Endodermal cell (in vitro differentiated cells): Measurements from ENCODE around the gene HMOX2. TPM values are rescaled to one million over a fixed set of nuclear protein-coding genes. Genes with fewer than 3 reads are reported as not detected.

ENCODE experiments used
- DNase-seq: peaks from one replicate; pipeline ENCODE4 v3.0.0-alpha.2; 2017
- H3K27ac ChIP-seq: 2 replicates; pipeline ENCODE4 v1.5.1; 2013; ENCODE audit warnings: mild to moderate bottlenecking, low read depth, low read length, moderate library complexity
- H3K27me3 ChIP-seq: 2 replicates; pipeline ENCODE4 v1.6.1; 2013; ENCODE audit warnings: mild to moderate bottlenecking, low read length, moderate library complexity; ENCODE audit not compliant: insufficient read depth, control insufficient read depth, poor library complexity, severe bottlenecking
- H3K36me3 ChIP-seq: 2 replicates; pipeline ENCODE4 v1.7.0; 2013; ENCODE audit warnings: mild to moderate bottlenecking, low read length, moderate library complexity; ENCODE audit not compliant: control insufficient read depth, insufficient read depth
- H3K4me1 ChIP-seq: one replicate; pipeline ENCODE4 v1.7.0; 2013; ENCODE audit warnings: low read length; ENCODE audit not compliant: control insufficient read depth, insufficient read depth
- H3K4me3 ChIP-seq: 2 replicates; pipeline ENCODE4 v1.5.1; 2013; ENCODE audit warnings: mild to moderate bottlenecking, low read length, moderate library complexity
- H3K9ac ChIP-seq: 2 replicates; pipeline ENCODE4 v1.6.1; 2013; ENCODE audit warnings: mild to moderate bottlenecking, low read length, moderate library complexity; ENCODE audit not compliant: poor library complexity, severe bottlenecking; ENCODE audit errors: extremely low read depth
- H3K9me3 ChIP-seq: 2 replicates; pipeline ENCODE4 v1.6.1; 2013; ENCODE audit warnings: mild to moderate bottlenecking, low read length, moderate library complexity; ENCODE audit not compliant: control insufficient read depth
- H3K27ac Mint-ChIP-seq: 2 replicates; pipeline ENCODE4 v1.8.0; 2020; ENCODE audit warnings: mixed read lengths
- H3K27me3 Mint-ChIP-seq: 2 replicates; pipeline ENCODE4 v1.8.0; 2021; ENCODE audit warnings: mild to moderate bottlenecking, mixed read lengths; ENCODE audit not compliant: insufficient read depth
- H3K36me3 Mint-ChIP-seq: 2 replicates; pipeline ENCODE4 v1.8.0; 2020; ENCODE audit warnings: low read depth, mixed read lengths
- H3K4me1 Mint-ChIP-seq: 2 replicates; pipeline ENCODE4 v1.8.0; 2020; ENCODE audit warnings: mixed read lengths
- H3K4me3 Mint-ChIP-seq: 2 replicates; pipeline ENCODE4 v1.8.0; 2020; ENCODE audit warnings: mild to moderate bottlenecking, moderate library complexity, mixed read lengths
- H3K9me3 Mint-ChIP-seq: 2 replicates; pipeline ENCODE4 v1.8.0; 2020; ENCODE audit warnings: mild to moderate bottlenecking, mixed read lengths
- WGBS, 2 experiments: methylation state at CpG; one replicate each; pipeline versions ENCODE4 v1.1.5 to v1.1.7; 2013; ENCODE audit warnings: missing lambda C conversion rate in 2 of 2, mixed read lengths in 1 of 2; ENCODE audit not compliant: insufficient coverage in 1 of 2, insufficient read length in 1 of 2; 5-methylcytosine and 5-hydroxymethylcytosine counted together
- total RNA-seq, 2 donors: library from RNA; stranded (reverse); fragmentation: NEBNext Ultra II Directional in 1 of 2; extraction: Animal tissue kit (Norgen Biotek cat#: 25700) in 1 of 2; gene quantifications; 2 replicates in 1 of 2; 3 replicates in 1 of 2; pipeline ENCODE4 v1.2.1, GENCODE V29; 2021
- TF ChIP-seq, protein P1 (sequence below): fragments of 200-600 bp; sonication (generic); conservative IDR thresholded peaks from 2 replicates; pipeline ENCODE4 v1.5.0; 2021; ENCODE audit warnings: antibody characterized with exemption, mild to moderate bottlenecking

Gene HMOX2
- total RNA-seq, 2 donors from 2014 or later = 26.3 to 27.7 TPM

DNA sequence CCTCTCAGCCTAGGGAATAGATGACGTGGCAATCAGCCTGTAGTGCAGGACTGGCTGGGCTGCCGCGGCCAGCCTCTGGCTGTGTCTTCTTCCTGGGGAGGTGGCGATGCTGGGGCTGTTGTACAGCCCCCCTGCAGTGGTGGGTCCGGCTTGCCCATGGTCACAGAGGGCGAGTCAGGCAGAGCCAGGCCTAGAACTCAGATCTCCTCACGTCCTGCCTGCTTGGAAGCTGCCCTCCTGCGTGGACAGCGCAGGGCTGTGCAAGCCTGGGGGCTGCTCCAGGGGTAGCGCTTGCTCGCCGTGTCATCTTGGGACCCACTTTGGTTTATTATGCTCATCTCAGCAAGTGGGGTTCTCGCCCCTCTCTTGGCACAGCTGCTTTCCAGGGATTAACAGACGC is 21.1 kb upstream of the HMOX2 start:
- no peaks in the 10 kb centered on the region for H3K4me1 Mint-ChIP-seq
- H3K4me3 Mint-ChIP-seq = no peak overlapping the region
- H3K36me3 ChIP-seq = peaks cover 58% of the 10 kb centered on the region
- no peaks in the 10 kb centered on the region for H3K9me3 Mint-ChIP-seq
- H3K36me3 Mint-ChIP-seq = peaks cover 43% of the 10 kb centered on the region
- 86 to 87% methylated on average over 13 to 14 of the region's 14 CpGs for WGBS, 2 experiments
- H3K27me3 Mint-ChIP-seq = no peaks in the 10 kb centered on the region
- no peaks in the 10 kb centered on the region for H3K9me3 ChIP-seq
- no peak overlapping the region for H3K27ac Mint-ChIP-seq
- no peak for DNase-seq
- TF ChIP-seq, protein P1, sequence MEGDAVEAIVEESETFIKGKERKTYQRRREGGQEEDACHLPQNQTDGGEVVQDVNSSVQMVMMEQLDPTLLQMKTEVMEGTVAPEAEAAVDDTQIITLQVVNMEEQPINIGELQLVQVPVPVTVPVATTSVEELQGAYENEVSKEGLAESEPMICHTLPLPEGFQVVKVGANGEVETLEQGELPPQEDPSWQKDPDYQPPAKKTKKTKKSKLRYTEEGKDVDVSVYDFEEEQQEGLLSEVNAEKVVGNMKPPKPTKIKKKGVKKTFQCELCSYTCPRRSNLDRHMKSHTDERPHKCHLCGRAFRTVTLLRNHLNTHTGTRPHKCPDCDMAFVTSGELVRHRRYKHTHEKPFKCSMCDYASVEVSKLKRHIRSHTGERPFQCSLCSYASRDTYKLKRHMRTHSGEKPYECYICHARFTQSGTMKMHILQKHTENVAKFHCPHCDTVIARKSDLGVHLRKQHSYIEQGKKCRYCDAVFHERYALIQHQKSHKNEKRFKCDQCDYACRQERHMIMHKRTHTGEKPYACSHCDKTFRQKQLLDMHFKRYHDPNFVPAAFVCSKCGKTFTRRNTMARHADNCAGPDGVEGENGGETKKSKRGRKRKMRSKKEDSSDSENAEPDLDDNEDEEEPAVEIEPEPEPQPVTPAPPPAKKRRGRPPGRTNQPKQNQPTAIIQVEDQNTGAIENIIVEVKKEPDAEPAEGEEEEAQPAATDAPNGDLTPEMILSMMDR = no peak
- H3K4me3 ChIP-seq = no peak overlapping the region
- H3K27me3 ChIP-seq = no peaks in the 10 kb centered on the region
- H3K9ac ChIP-seq = no peak overlapping the region
- H3K27ac ChIP-seq = no peak overlapping the region
- no peaks in the 10 kb centered on the region for H3K4me1 ChIP-seq

DNA sequence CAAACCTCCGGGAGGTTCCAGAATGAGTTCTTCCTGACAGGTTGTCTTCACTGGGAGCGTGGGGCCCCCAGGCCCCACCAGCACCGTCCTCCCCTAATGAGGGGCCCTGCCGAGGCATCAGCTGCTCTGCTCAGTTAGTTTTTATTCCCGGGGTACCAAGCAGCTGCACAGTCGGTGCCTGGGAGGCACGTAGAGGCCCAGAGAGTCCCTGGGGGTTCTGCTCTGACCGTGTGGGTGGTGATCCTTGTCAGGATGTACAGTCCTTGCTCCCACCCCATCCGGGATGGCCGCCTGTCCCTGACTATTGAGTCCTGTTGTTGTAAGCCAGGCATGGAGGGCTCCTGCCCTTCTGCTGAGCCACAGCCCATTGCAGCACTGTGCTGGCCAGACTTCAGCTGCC is 20.2 kb upstream of the HMOX2 start:
- 79 to 83% methylated on average over 10 of the region's 10 CpGs for WGBS, 2 experiments
- H3K36me3 Mint-ChIP-seq = peaks cover 39% of the 10 kb centered on the region

DNA sequence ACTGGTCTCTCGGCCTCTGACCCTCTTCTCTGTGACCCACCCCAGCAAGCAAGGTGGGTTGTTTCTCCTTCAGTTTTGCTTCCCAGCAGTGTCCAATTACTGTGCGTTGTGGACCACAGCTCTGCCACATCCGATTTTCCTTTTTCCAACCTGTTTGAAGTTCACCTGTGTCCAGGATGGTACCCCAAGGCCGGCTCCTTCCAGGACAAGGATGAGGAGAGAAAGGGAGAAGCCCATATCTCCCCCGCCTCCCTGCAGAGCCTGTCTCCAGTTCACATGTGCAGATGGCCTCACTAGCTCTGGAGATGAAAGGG is 15.3 kb upstream of the HMOX2 start:
- Histone ChIP-seq H3K9me3 (no peaks in the 10 kb centered on the region), H3K4me3 (no peak overlapping the region), H3K27me3 (no peaks in the 10 kb centered on the region), H3K4me1 (no peaks in the 10 kb centered on the region), H3K9ac (no peak overlapping the region), H3K36me3 (peaks cover 27% of the 10 kb centered on the region), H3K27ac (no peak overlapping the region)
- DNase-seq = no peak
- 90 to 92% methylated on average over 4 to 5 of the region's 5 CpGs for WGBS, 2 experiments
- Mint-ChIP-seq H3K9me3 (no peaks in the 10 kb centered on the region), H3K4me3 (no peak overlapping the region), H3K27me3 (no peaks in the 10 kb centered on the region), H3K27ac (no peak overlapping the region), H3K4me1 (no peaks in the 10 kb centered on the region), H3K36me3 (peaks cover 29% of the 10 kb centered on the region)
- TF ChIP-seq, protein P1 = no peak

More for the DNA sequence above, 20.2 kb upstream of the HMOX2 start:
- H3K4me3 Mint-ChIP-seq = no peak overlapping the region
- Histone ChIP-seq H3K27ac (no peak overlapping the region), H3K4me1 (no peaks in the 10 kb centered on the region), H3K27me3 (no peaks in the 10 kb centered on the region), H3K36me3 (peaks cover 49% of the 10 kb centered on the region), H3K9ac (no peak overlapping the region), H3K4me3 (no peak overlapping the region), H3K9me3 (no peaks in the 10 kb centered on the region)
- no peaks in the 10 kb centered on the region for H3K27me3 Mint-ChIP-seq
- no peak overlapping the region for H3K27ac Mint-ChIP-seq
- no peaks in the 10 kb centered on the region for H3K9me3 Mint-ChIP-seq
- DNase-seq = no peak
- no peaks in the 10 kb centered on the region for H3K4me1 Mint-ChIP-seq
- TF ChIP-seq, protein P1 = no peak
